ENCODE measurements around the gene TRIM62. TPM values are rescaled to one million over a fixed set of nuclear protein-coding genes. Genes with fewer than 3 reads are reported as not detected.
A peak's percentile ranks its signal among the peaks of the same experiment; 100 is the strongest.
"Not testable (repeated sequence)": the region's sequence is repeated elsewhere in the genome, so short reads cannot be mapped to it uniquely, and the experiment has no call there.

Gene TRIM62
- total RNA-seq, 2 experiments from 2014 or later, result 3.4 to 4.5 TPM

DNA sequence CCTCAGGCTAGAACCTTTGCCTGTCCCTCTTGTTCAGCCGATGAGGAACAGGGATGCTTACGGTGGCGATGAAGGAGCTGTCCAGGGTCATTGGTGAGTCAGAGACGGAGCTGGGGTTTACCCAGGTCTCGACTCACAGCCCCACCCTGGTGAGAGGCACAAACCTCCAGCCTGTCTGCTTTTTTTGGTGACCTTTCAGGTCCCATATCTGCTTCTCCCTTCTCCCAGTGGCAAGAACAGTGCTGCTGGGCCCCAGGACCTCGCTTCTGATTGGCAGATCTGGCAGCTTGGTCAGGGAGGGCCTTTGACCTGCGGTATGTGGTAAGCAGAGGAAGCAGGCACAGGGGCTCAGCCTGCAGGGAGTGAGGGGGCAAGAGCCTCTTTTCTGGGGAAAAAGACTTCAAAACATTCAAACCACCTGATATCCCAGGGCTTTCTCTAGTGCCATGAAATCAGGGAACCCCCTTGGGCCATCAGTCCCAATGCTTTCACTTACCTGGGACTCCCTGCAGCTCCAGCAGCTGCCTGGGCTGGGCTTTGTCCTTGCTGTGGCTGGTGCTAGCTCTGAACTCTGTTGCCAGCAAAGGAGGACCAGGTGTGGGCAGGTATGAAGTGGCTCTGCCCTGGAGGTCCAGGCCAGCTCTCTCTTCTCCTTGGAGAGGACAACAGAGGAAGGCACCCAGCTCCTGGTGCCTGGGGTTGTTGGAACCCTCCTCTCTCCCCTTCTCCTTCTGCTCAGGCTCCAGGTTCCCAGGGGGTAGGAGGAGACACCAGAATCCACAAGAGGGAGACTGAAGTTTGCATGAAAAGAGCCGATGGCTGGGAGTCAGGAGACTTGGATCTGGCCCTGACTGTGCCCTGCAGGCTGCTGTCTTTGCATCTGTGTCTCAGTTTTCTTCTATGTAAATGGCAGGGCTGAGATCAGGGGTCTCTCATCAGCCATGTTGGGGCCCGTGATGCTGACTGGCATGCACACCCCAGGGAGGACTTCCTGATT, 41.4 kb downstream of the TRIM62 start:
- Mint-ChIP-seq H3K36me3 (no peaks in the 10 kb centered on the region), H3K27me3 (no peaks in the 10 kb centered on the region), H3K9me3 (no peaks in the 10 kb centered on the region), H3K27ac (no peak overlapping the region), H3K4me1 (peaks cover 9% of the 10 kb centered on the region), H3K4me3 (no peak overlapping the region)
- DNase-seq, result no peak

DNA sequence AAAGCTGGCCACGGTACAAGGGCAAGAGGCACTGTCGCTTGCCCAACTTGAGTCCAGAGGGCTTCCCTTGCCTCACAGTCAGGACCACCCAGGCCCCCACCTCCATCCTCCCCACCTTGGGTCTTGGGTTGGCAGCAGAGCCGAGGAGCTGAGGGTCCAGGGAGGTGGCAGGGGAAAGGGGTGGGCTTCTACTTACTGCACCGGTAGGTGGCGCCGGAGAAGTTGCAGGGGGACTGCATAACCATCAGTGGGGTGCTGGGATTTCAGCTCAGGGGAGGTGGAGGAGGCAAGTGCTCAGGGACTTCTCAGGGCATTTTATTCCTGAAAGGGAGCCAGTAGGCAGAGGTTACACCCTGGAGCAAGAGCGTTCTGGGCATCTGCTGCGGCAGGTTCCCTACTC, 44.0 kb downstream of the TRIM62 start:
- H3K4me3 Mint-ChIP-seq, result no peak overlapping the region
- peak; percentile 43 for DNase-seq
- H3K9me3 Mint-ChIP-seq, result no peaks in the 10 kb centered on the region
- no peaks in the 10 kb centered on the region for H3K36me3 Mint-ChIP-seq
- peaks cover 11% of the 10 kb centered on the region for H3K4me1 Mint-ChIP-seq
- no peak overlapping the region for H3K27ac Mint-ChIP-seq
- no peaks in the 10 kb centered on the region for H3K27me3 Mint-ChIP-seq

DNA sequence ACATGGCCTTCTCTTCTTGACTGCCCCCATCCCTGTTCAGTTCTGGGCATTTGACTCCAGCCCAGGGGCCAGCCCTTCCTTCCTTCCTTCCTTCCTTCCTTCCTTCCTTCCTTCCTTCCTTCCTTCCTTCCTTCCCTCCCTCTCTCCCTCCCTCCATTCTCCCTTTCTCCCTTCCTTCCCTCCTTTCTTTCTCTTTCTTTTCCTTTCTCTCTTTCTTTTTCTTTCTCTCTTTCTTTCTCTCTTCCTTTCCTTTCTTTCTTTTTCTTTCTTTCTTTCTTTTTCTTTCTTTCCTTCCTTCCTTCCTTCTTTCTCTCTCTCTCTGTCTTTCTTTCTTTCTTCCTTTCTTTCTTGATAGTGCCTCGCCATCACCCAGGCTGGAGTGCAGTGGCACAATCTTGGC, 45.8 kb downstream of the TRIM62 start:
- not testable (repeated sequence) for DNase-seq, H3K4me3 Mint-ChIP-seq, H3K27ac Mint-ChIP-seq, H3K9me3 Mint-ChIP-seq, H3K27me3 Mint-ChIP-seq, H3K36me3 Mint-ChIP-seq
- peaks cover 13% of the 10 kb centered on the region for H3K4me1 Mint-ChIP-seq

DNA sequence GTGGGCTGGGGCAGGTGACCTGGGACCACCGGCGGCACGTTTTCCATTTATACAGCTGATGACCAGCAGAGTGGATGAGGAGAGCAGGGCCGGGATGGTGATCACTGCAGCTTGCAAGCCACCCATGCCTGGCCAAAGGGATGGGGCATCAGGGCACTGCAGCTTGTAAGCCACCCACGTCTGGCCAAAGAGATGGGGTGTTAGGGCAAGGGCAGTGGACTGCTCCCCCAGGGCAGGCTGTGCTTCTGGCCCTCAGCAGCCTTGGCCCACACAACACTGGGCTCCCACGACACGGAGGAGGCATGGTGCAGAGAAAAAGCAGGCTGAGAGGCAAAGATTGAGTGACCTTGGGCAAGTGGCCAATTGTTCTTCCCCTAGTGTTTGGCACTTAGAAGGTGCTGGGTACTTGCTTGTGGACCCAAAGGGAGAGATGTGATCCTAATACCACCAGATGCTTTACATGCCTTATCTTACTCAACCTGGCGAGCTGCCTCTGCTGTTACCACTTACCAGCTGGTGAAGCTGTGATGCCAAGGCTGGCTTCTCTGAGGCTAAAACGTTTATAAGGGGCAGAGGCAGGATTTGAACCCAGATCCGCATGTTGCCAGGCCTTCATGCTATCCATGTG, 48.3 kb downstream of the TRIM62 start:
- Mint-ChIP-seq H3K27ac (no peak overlapping the region), H3K4me1 (peaks cover 24% of the 10 kb centered on the region), H3K9me3 (no peaks in the 10 kb centered on the region), H3K36me3 (peaks cover 3% of the 10 kb centered on the region), H3K4me3 (no peak overlapping the region), H3K27me3 (no peaks in the 10 kb centered on the region)
- DNase-seq, result no peak

DNA sequence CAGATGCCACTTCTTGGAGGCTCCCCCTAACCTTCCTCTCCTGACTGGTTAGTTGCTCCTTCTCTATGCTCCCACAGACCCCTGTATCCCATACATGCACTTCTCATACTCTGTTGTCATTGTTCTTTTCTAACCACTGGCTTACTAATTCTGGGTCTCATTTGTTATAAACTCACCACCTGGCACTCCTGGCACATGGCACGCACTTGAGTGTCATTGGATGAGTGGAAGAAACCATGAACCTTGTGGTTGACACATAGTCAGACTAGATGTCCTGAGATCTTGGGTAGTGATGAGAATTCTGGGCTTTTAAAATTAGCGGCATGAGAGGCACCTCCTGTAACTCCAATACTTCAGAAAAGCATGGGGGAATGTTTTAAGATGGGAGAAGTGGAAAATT, 49.3 kb downstream of the TRIM62 start:
- peaks cover 3% of the 10 kb centered on the region for H3K36me3 Mint-ChIP-seq
- H3K4me3 Mint-ChIP-seq, result no peak overlapping the region
- no peaks in the 10 kb centered on the region for H3K27me3 Mint-ChIP-seq
- H3K27ac Mint-ChIP-seq, result no peak overlapping the region
- peaks cover 27% of the 10 kb centered on the region for H3K4me1 Mint-ChIP-seq
- DNase-seq, result no peak
- H3K9me3 Mint-ChIP-seq, result no peaks in the 10 kb centered on the region

DNA sequence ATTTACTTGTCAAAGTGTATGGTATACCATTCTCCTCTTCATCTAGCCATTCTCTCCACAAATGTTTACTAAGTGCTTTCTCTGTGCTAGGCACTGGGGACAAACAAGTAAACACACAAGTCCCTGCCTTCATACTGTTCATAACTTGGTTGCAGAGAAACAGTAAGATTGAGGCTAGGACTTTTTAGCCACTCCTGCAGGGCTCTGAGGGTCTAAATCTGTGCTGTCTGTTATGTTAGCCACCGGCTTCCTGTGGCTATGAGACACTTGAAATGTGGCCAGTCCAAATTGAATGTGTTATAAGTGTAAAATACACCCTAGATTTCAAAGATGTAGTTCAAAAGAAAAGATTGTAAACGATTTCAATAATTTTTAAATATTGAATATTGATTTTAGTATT, 50.7 kb downstream of the TRIM62 start:
- Mint-ChIP-seq H3K4me1 (peaks cover 28% of the 10 kb centered on the region), H3K27ac (no peak overlapping the region), H3K36me3 (peaks cover 6% of the 10 kb centered on the region), H3K4me3 (no peak overlapping the region), H3K27me3 (no peaks in the 10 kb centered on the region), H3K9me3 (no peaks in the 10 kb centered on the region)
- no peak for DNase-seq

DNA sequence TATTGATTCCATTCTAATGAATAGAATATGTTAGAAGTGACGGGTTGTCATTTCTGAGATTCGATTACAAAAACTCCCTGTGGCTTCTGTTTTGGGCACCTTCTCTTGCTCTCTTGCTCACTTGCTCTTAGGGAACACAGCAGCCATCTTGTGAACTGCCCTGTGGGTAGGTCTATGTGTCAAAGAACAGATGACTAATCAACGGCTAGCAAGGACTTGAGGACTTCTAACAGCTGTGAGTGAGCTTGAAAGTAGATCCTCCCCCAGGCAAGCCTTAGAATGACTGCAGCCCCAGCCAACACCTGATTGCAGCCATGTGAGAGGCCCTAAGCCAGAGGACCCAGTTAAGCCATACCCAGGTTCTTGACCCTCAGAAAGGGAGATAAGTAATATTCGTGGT, 51.5 kb downstream of the TRIM62 start:
- Mint-ChIP-seq H3K4me3 (no peak overlapping the region), H3K9me3 (peaks cover 1% of the 10 kb centered on the region), H3K36me3 (peaks cover 15% of the 10 kb centered on the region), H3K27me3 (no peaks in the 10 kb centered on the region), H3K27ac (no peak overlapping the region), H3K4me1 (peaks cover 34% of the 10 kb centered on the region)
- peak; percentile 17 for DNase-seq

DNA sequence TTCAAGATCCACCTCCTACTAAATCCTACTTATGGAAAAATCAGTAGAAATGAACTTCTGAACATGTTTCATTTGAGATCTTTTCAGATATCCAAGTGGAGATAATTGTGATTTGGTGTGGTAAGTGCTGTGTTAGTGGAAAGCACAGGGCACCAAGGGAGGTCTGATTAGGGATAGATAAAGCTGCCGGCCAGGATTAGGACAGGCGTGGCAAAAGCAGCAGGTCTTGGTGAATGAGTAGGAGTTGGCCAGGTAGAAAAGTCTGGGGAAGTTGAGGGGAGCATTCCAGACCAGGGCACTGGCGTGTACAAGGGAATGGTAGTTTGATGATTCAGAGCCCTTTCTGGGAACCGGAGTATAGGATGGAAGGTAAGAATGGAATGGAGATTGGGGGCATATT, 53.1 kb downstream of the TRIM62 start:
- Mint-ChIP-seq H3K36me3 (peaks cover 23% of the 10 kb centered on the region), H3K27ac (peak overlapping the region; percentile 30), H3K27me3 (no peaks in the 10 kb centered on the region), H3K4me1 (peaks cover 35% of the 10 kb centered on the region), H3K9me3 (peaks cover 3% of the 10 kb centered on the region), H3K4me3 (no peak overlapping the region)
- DNase-seq, result no peak

DNA sequence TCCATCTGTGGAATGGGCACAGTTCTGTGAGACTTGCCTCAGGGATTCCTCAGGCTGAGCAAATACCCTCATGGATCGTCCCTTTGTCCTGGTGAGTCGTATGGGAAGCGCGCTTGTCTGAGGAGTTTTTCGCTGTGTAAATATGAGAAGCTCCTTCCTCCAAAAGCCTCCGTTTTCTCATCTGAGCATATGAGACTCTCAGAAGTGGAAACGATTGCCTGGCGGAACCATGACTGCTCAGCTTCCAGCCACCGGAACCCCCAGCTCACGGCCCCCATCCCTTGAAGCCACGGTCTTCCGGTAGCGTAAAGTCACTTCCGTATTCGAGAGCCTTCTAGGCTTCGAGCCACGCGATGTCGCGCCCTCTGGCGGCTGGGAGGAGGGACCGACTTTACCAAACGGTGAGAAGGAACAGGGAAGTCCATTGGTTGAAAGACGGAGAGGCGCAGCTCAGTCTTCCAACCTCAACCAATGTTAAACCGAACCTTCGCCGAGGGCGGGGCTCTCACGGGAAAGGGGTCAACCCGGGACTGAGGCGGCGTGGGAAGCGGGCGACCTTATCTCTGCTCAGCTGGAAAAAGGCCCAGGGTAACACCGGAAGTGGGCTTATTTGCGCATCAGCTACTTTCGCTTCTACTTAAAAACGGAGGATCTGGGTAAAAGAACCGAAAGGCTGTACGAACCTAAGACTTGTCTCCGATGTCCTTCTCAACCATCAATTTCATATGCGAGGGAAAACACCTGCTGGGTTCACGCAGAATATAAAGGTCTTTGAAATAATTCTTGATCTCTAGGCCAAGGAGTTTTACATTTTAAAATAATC, 54.6 kb downstream of the TRIM62 start:
- DNase-seq, result peak; percentile 99
- peaks cover 23% of the 10 kb centered on the region for H3K36me3 Mint-ChIP-seq
- peak overlapping the region; percentile 95 for H3K27ac Mint-ChIP-seq
- H3K9me3 Mint-ChIP-seq, result peaks cover 3% of the 10 kb centered on the region
- no peaks in the 10 kb centered on the region for H3K27me3 Mint-ChIP-seq
- H3K4me1 Mint-ChIP-seq, result peaks cover 29% of the 10 kb centered on the region
- peak overlapping the region; percentile 93 for H3K4me3 Mint-ChIP-seq

DNA sequence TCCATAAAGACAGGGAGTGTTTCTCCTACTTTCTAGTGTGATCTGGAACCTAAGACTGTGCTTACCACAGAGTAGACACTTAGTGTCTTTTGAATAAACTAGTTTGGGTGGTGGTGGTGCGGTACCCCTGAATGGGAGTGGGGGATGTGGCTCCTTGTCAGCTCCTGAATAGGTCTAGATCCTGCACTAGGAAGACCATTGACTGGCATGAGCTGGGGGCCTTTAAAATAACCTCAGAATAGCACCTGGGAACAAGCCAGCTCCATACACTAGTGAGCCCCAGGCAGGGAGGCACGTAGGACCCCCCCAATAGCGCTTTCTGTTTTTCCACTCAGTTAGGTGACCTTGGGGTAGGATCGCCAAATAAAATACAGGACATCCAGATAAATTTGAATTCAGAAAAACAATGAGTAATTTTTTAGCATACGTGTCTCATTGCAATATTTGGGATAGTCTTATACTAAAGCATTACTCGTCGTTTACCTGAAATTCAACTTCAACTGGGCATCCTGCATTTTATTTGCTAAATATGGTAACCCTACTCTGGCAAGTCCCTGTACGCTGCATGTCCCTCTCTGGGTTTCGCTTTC, 55.3 kb downstream of the TRIM62 start:
- Mint-ChIP-seq H3K27me3 (no peaks in the 10 kb centered on the region), H3K4me1 (peaks cover 29% of the 10 kb centered on the region), H3K9me3 (peaks cover 3% of the 10 kb centered on the region), H3K36me3 (peaks cover 23% of the 10 kb centered on the region), H3K27ac (peak overlapping the region; percentile 95), H3K4me3 (peak overlapping the region; percentile 93)
- no peak for DNase-seq

DNA sequence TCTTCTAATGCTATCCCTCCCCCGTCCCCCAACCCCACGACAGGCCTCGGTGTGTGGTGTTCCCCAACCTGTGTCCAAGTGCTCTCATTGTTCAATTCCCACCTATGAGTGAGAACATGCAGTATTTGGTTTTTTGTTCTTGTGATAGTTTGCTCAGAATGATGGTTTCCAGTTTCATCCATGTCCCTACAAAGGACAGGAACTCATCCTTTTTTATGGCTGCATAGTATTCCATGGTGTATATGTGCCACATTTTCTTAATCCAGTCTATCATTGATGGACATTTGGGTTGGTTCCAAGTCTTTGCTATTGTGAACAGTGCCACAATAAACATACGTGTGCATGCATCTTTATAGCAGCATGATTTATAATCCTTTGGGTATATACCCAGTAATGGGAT, 57.2 kb downstream of the TRIM62 start:
- Mint-ChIP-seq H3K4me1 (peaks cover 19% of the 10 kb centered on the region), H3K36me3 (peaks cover 23% of the 10 kb centered on the region)
- not testable (repeated sequence) for H3K9me3 Mint-ChIP-seq, DNase-seq, H3K27me3 Mint-ChIP-seq, H3K27ac Mint-ChIP-seq, H3K4me3 Mint-ChIP-seq

DNA sequence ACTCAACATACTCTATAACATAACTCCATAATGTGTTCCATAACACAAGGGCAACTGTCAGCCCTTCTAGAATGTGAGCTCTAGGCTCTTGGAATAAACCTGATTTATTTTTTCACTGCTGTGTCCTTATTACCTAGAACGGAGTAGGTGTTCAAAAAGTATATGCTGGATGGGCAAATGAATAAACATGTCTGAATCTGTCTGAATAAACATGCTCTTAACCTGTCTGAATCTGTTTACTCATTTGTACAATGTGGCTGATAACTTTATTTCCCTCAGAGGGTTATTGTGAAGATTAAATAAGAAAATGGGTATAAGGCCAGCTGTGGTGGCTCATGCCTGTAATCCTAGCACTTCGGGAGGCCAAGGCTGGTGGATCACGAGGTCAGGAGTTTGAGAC, 58.6 kb downstream of the TRIM62 start:
- no peak for DNase-seq
- H3K27ac Mint-ChIP-seq, result no peak overlapping the region
- peaks cover 8% of the 10 kb centered on the region for H3K4me1 Mint-ChIP-seq
- H3K27me3 Mint-ChIP-seq, result no peaks in the 10 kb centered on the region
- H3K36me3 Mint-ChIP-seq, result peaks cover 20% of the 10 kb centered on the region
- H3K9me3 Mint-ChIP-seq, result peaks cover 3% of the 10 kb centered on the region
- no peak overlapping the region for H3K4me3 Mint-ChIP-seq

DNA sequence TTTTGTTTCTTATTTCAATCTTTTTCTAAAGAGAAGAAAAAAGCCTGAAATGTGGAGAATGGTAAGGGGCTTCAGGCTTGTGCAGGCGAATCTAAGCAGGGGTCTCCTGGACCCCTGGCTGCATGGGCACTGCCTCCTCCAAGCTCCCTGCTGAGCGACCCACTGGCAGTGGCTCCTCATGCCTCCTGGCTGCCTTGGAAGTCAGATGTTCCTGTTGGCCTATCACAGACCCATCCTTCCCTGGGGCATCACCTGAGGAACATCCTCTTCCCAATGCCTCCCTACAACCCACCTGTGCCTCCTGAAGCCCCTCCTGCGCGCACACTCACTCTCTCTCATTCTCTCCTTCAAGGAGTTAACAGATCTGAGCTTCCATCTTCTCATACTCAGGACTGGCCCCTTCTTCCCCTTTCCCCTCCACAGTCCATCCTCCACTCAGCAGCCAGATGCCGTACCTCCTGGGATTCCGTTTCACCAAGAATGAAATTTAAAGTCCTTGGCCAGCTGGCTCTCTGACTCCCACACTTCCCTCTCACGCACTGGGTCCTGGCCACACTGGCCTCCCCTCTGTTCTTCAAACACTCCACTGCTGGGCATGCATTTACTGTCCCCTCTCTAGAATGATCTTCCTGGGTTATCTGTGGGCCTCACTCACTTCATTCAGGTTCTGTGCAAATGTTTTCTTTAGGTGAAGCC, 59.2 kb downstream of the TRIM62 start:
- peaks cover 3% of the 10 kb centered on the region for H3K9me3 Mint-ChIP-seq
- DNase-seq, result no peak
- no peak overlapping the region for H3K4me3 Mint-ChIP-seq
- H3K36me3 Mint-ChIP-seq, result peaks cover 20% of the 10 kb centered on the region
- peaks cover 8% of the 10 kb centered on the region for H3K4me1 Mint-ChIP-seq
- H3K27me3 Mint-ChIP-seq, result no peaks in the 10 kb centered on the region
- H3K27ac Mint-ChIP-seq, result no peak overlapping the region

DNA sequence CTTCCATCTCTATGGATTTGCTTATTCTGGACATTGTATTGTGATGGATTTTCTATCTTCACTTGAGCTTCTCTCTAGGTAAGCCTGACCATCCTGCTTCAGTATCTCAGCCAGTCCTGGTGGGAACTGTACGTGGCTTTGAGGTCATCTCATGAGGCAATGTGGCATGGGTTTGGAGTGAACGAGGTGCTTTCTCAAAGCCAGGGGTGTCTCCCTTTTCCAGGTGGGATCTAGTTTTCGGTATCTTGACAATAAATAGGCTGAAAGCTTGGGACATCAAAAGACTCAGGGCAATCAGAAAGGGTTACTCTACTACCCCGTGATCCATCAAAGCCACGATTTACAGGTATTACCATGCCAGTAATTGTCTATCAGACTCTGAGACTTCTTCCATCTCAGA, 60.1 kb downstream of the TRIM62 start:
- Mint-ChIP-seq H3K36me3 (peaks cover 20% of the 10 kb centered on the region), H3K27me3 (no peaks in the 10 kb centered on the region), H3K9me3 (peaks cover 3% of the 10 kb centered on the region), H3K27ac (no peak overlapping the region), H3K4me3 (no peak overlapping the region), H3K4me1 (peaks cover 8% of the 10 kb centered on the region)
- no peak for DNase-seq
